ENCODE results near the gene PTMA.

- no peak for TF ChIP-seq ZNF431 (CRISPR knock-in tag; IDR thresholded peaks at IDR 0.05)
- no peak for TF ChIP-seq EZH2 (IDR thresholded peaks at IDR 0.05; ENCODE audit: borderline replicate concordance, low read depth, low read length)
- no peak for TF ChIP-seq HDAC6 (IDR thresholded peaks at IDR 0.05; ENCODE audit: low read depth, low read length)
Measured at GRCh38 chr2:231718799-231719198, 10.5 kb downstream of the PTMA start.

Measured in K562 (cell line).